ENCODE data around the gene LDLRAD3. TPM values are rescaled to one million over a fixed set of nuclear protein-coding genes. Genes with fewer than 3 reads are reported as not detected.

Gene LDLRAD3
- total RNA-seq, 2 experiments from 2014 or later = 0.22 to 0.59 TPM

- TF ChIP-seq CTCF (IDR thresholded peaks at IDR 0.05) = no peak
- POLR2A ChIA-PET = no interaction called here
- H3K9me3 Mint-ChIP-seq = no peaks in the 10 kb centered on the region
- H3K4me3 Mint-ChIP-seq = no peak overlapping the region
- H3K36me3 Mint-ChIP-seq (ENCODE audit: low read depth) = no peaks in the 10 kb centered on the region
- H3K27me3 Mint-ChIP-seq = no peaks in the 10 kb centered on the region
- intact Hi-C loops (cut with micrococcal nuclease) = no loop called here
- H3K27ac Mint-ChIP-seq = no peak overlapping the region
- H3K4me1 Mint-ChIP-seq (ENCODE audit: low read depth) = no peaks in the 10 kb centered on the region
- DNase-seq (no peak), ATAC-seq (no peak)
- CTCF ChIA-PET = no interaction called here
Measured at GRCh38 chr11:35982061-35982460, 38.2 kb downstream of the LDLRAD3 start.

- Mint-ChIP-seq H3K36me3 (ENCODE audit: low read depth) (no peaks in the 10 kb centered on the region), H3K27me3 (no peaks in the 10 kb centered on the region), H3K9me3 (no peaks in the 10 kb centered on the region), H3K4me3 (no peak overlapping the region), H3K4me1 (ENCODE audit: low read depth) (no peaks in the 10 kb centered on the region), H3K27ac (no peak overlapping the region)
- intact Hi-C loops (cut with micrococcal nuclease) = no loop called here
- no peak for DNase-seq
- ChIA-PET POLR2A (no interaction called here), CTCF (no interaction called here)
- ATAC-seq = no peak
- TF ChIP-seq CTCF (IDR thresholded peaks at IDR 0.05) = no peak
Measured at GRCh38 chr11:35983981-35984380, 40.1 kb downstream of the LDLRAD3 start.

GRCh38 chr11:35986947-35987346, 43.1 kb downstream of the LDLRAD3 start:
- DNase-seq (no peak), ATAC-seq (no peak)
- intact Hi-C loops (cut with micrococcal nuclease) = no loop called here
- peaks cover 6% of the 10 kb centered on the region for H3K27me3 Mint-ChIP-seq
- ChIA-PET POLR2A (no interaction called here), CTCF (no interaction called here)
- H3K4me3 Mint-ChIP-seq = no peak overlapping the region
- TF ChIP-seq CTCF (IDR thresholded peaks at IDR 0.05) = no peak
- no peak overlapping the region for H3K27ac Mint-ChIP-seq
- no peaks in the 10 kb centered on the region for H3K9me3 Mint-ChIP-seq
- H3K4me1 Mint-ChIP-seq (ENCODE audit: low read depth) = no peaks in the 10 kb centered on the region
- no peaks in the 10 kb centered on the region for H3K36me3 Mint-ChIP-seq (ENCODE audit: low read depth)

GRCh38 chr11:35990170-35990569, 46.3 kb downstream of the LDLRAD3 start:
- no peak for TF ChIP-seq CTCF (IDR thresholded peaks at IDR 0.05)
- H3K9me3 Mint-ChIP-seq = no peaks in the 10 kb centered on the region
- no peaks in the 10 kb centered on the region for H3K4me1 Mint-ChIP-seq (ENCODE audit: low read depth)
- intact Hi-C loops (cut with micrococcal nuclease) = no loop called here
- POLR2A ChIA-PET = no interaction called here
- CTCF ChIA-PET = no interaction called here
- H3K27me3 Mint-ChIP-seq = peaks cover 13% of the 10 kb centered on the region
- no peaks in the 10 kb centered on the region for H3K36me3 Mint-ChIP-seq (ENCODE audit: low read depth)
- DNase-seq = no peak
- no peak for ATAC-seq
- H3K4me3 Mint-ChIP-seq = no peak overlapping the region
- no peak overlapping the region for H3K27ac Mint-ChIP-seq

GRCh38 chr11:35990816-35991215, 47.0 kb downstream of the LDLRAD3 start:
- intact Hi-C loops (cut with micrococcal nuclease) = no loop called here
- H3K9me3 Mint-ChIP-seq = no peaks in the 10 kb centered on the region
- ChIA-PET CTCF (no interaction called here), POLR2A (no interaction called here)
- no peak for TF ChIP-seq CTCF (IDR thresholded peaks at IDR 0.05)
- peaks cover 15% of the 10 kb centered on the region for H3K27me3 Mint-ChIP-seq
- ATAC-seq (no peak), DNase-seq (no peak)
- H3K4me3 Mint-ChIP-seq = no peak overlapping the region
- H3K36me3 Mint-ChIP-seq (ENCODE audit: low read depth) = no peaks in the 10 kb centered on the region
- H3K4me1 Mint-ChIP-seq (ENCODE audit: low read depth) = no peaks in the 10 kb centered on the region
- no peak overlapping the region for H3K27ac Mint-ChIP-seq

Measured in activated CD8-positive, alpha-beta T cell treated with anti-CD3 and anti-CD28 coated beads for 36 hours (primary cell).